HepG2 (cell line): ENCODE results near the gene CCDC197. TPM values are rescaled to one million over a fixed set of nuclear protein-coding genes. Genes with fewer than 3 reads are reported as not detected.

Experiments
- ATAC-seq: fragments of 200-7000 bp; cut with Tn5 transposase; 3 replicates; pipeline ENCODE4 v1.9.1; 2020; ENCODE audit warnings: mild to moderate bottlenecking, moderate library complexity
- BruUV-seq: library from RNA; stranded (reverse); fragments of 400-500 nt; replicated peaks from 2 replicates; lab custom pipeline; 2021; lab: Mats Ljungman, UMichigan
- CTCF ChIA-PET: fragments of 300-600 bp; formaldehyde crosslinking; extraction: SDS; loops from one replicate; lab custom pipeline; 2021; ENCODE audit warnings: low total read pairs, inconsistent platforms, low intra/inter-chr PET ratio; lab: Yijun Ruan, JAX
- POLR2A ChIA-PET: fragments of 350-600 bp; sonication (Branson Sonifier 250); formaldehyde crosslinking; loops from one replicate; lab custom pipeline; 2020; ENCODE audit warnings: antibody characterized with exemption, inconsistent platforms; lab: Yijun Ruan, JAX
- DNase-seq: peaks from one replicate; pipeline ENCODE4 v3.0.0-alpha.2; 2015; ENCODE audit warnings: low spot score
- FAIRE-seq: peaks from 3 replicates; lab custom pipeline; 2011; peaks lifted over from hg19 to GRCh38; lab: Jason Lieb, UNC
- H2AFZ ChIP-seq: one replicate; pipeline ENCODE4 v1.6.1; 2011; ENCODE audit warnings: low read length, inconsistent platforms
- H3K27ac ChIP-seq: fragments of 300-600 bp; 3 replicates; pipeline ENCODE4 v1.8.0; 2011; ENCODE audit warnings: mixed run types, mild to moderate bottlenecking, mixed read lengths, low read length, inconsistent platforms; ENCODE audit not compliant: insufficient read depth; ENCODE audit errors: extremely low read length
- H3K27me3 ChIP-seq, 2 experiments: fragments of 200-600 bp in 1 of 2; 2 replicates in 1 of 2; 3 replicates in 1 of 2; pipeline versions ENCODE4 v1.6.0 to v1.8.0; 2011; ENCODE audit warnings: low read length in 2 of 2, mild to moderate bottlenecking in 2 of 2, moderate library complexity in 2 of 2, inconsistent platforms in 1 of 2; ENCODE audit not compliant: insufficient read depth in 2 of 2, control insufficient read depth in 1 of 2
- H3K36me3 ChIP-seq, 2 experiments: fragments of 200-600 bp in 1 of 2; replicated peaks in 1 of 2; 2 replicates in 1 of 2; 3 replicates in 1 of 2; pipeline versions ENCODE4 v1.5.1 to v1.8.0; 2011; ENCODE audit warnings: low read length in 2 of 2, inconsistent platforms in 1 of 2; ENCODE audit not compliant: insufficient read depth in 2 of 2, control insufficient read depth in 1 of 2
- H3K4me1 ChIP-seq: 2 replicates; pipeline ENCODE4 v1.5.1; 2012; ENCODE audit warnings: low read length, inconsistent platforms; ENCODE audit not compliant: insufficient read depth
- H3K4me2 ChIP-seq: 2 replicates; pipeline ENCODE4 v1.6.0; 2011; ENCODE audit warnings: low read depth, low read length, inconsistent platforms
- H3K4me3 ChIP-seq, 3 experiments: fragments of 200-600 bp in 1 of 3; sonication (generic), shearing (Covaris generic) in 1 of 3; replicated peaks in 1 of 3; 2 replicates each; pipeline ENCODE4 v1.5.1; 2011 to 2016; ENCODE audit warnings: low read length in 3 of 3, inconsistent platforms in 2 of 3, low read depth in 2 of 3, mild to moderate bottlenecking in 2 of 3, control low read depth in 1 of 3, mixed read lengths in 1 of 3; ENCODE audit not compliant: insufficient read depth in 1 of 3
- H3K79me2 ChIP-seq: one replicate; pipeline ENCODE4 v1.6.1; 2011; ENCODE audit warnings: low read length, inconsistent platforms; ENCODE audit not compliant: insufficient read depth
- H3K9ac ChIP-seq: 2 replicates; pipeline ENCODE4 v1.6.0; 2011; ENCODE audit warnings: mild to moderate bottlenecking, low read depth, low read length, inconsistent platforms; ENCODE audit not compliant: insufficient read depth
- H3K9me3 ChIP-seq: 2 replicates; pipeline ENCODE4 v1.5.1; 2012; ENCODE audit warnings: mild to moderate bottlenecking, low read length
- H4K20me1 ChIP-seq: 2 replicates; pipeline ENCODE4 v1.6.0; 2011; ENCODE audit warnings: inconsistent platforms, mild to moderate bottlenecking, low read length, moderate library complexity; ENCODE audit not compliant: insufficient read depth
- HOXA7 ChIP-seq: sonication (generic); formaldehyde crosslinking; IDR thresholded peaks from 2 replicates; pipeline ENCODE4 v1.8.1; 2022; ENCODE audit warnings: mild to moderate bottlenecking, missing genetic modification reagents, moderate library complexity
- IRF2 ChIP-seq: IDR thresholded peaks from 2 replicates; pipeline ENCODE4 v1.6.1; 2018; ENCODE audit warnings: missing genetic modification reagents, missing compliant biosample characterization
- SMAD3 ChIP-seq: sonication (generic); formaldehyde crosslinking; IDR thresholded peaks from 2 replicates; pipeline ENCODE4 v1.4.0; 2020; ENCODE audit warnings: missing genetic modification reagents
- SRSF1 ChIP-seq: fragments of 200-400 bp; formaldehyde crosslinking; optimal IDR thresholded peaks from 2 replicates; pipeline ENCODE3; 2017; ENCODE audit warnings: mild to moderate bottlenecking, low read depth, low read length, moderate library complexity
- TBX3 ChIP-seq: fragments of 450-650 bp; IDR thresholded peaks from 2 replicates; pipeline ENCODE4 v1.6.1; 2017; ENCODE audit warnings: antibody characterized with exemption, mild to moderate bottlenecking, inconsistent platforms, borderline replicate concordance
- THAP11 ChIP-seq: IDR thresholded peaks from 2 replicates; pipeline ENCODE4 v1.6.1; 2016; ENCODE audit warnings: missing biosample characterization, missing genetic modification reagents
- XRCC5 ChIP-seq: fragments of 200-400 bp; formaldehyde crosslinking; optimal IDR thresholded peaks from 2 replicates; pipeline ENCODE3; 2017; ENCODE audit warnings: mild to moderate bottlenecking, low read length
- ZKSCAN5 ChIP-seq: sonication (generic); formaldehyde crosslinking; IDR thresholded peaks from 2 replicates; pipeline ENCODE4 v1.5.1; 2020; ENCODE audit warnings: mild to moderate bottlenecking, missing genetic modification reagents
- ZNF143 ChIP-seq: sonication (generic); formaldehyde crosslinking; IDR thresholded peaks from 2 replicates; pipeline ENCODE4 v1.4.0; 2020; ENCODE audit warnings: missing genetic modification reagents
- ZNF253 ChIP-seq: sonication (generic); formaldehyde crosslinking; IDR thresholded peaks from 2 replicates; pipeline ENCODE4 v1.8.0; 2022; ENCODE audit warnings: mild to moderate bottlenecking, missing genetic modification reagents, borderline replicate concordance
- ZNF260 ChIP-seq: sonication (generic); formaldehyde crosslinking; IDR thresholded peaks from 2 replicates; pipeline ENCODE4 v1.4.0; 2020; ENCODE audit warnings: missing genetic modification reagents, low read depth, mild to moderate bottlenecking, borderline replicate concordance
- ZNF441 ChIP-seq: sonication (generic); formaldehyde crosslinking; IDR thresholded peaks from 2 replicates; pipeline ENCODE4 v1.7.0; 2021; ENCODE audit warnings: missing genetic modification reagents, borderline replicate concordance
- ZNF619 ChIP-seq: sonication (generic); formaldehyde crosslinking; IDR thresholded peaks from 2 replicates; pipeline ENCODE4 v1.4.0; 2020; ENCODE audit warnings: mild to moderate bottlenecking, missing genetic modification reagents
- WGBS: methylation state at CpG from one replicate; pipeline ENCODE4 v1.1.6; 2017; ENCODE audit warnings: low lambda C conversion rate; 5-methylcytosine and 5-hydroxymethylcytosine counted together
- in situ Hi-C: cut with HindIII; loops from 2 replicates; pipeline ENCODE4 v1.10.0; 2017; ENCODE audit warnings: low pct_unique_long_range_greater_than_20kb; ENCODE audit not compliant: extremely low pct_ligation_motif_present
- intact Hi-C: fragments of 100-400 bp; cut with micrococcal nuclease; formaldehyde crosslinking; loops from one replicate; pipeline ENCODE4 v1.10.0; 2022; ENCODE audit not compliant: unreplicated experiment
- polyA plus RNA-seq, 8 experiments: library from polyadenylated mRNA; depleted of rRNA in 3 of 8; stranded (reverse) in 7 of 8; unstranded in 1 of 8; fragments of >200 nt; fragmentation: Illumina TruSeq in 4 of 8; extraction: Trizol in 4 of 8; gene quantifications; 2 replicates each; pipeline versions ENCODE4 v1.2.1 to v1.2.3, GENCODE V29; 2011 to 2016; ENCODE audit warnings: low read depth in 4 of 8, missing spikeins in 1 of 8, mixed read lengths in 1 of 8; ENCODE audit not compliant: insufficient read depth in 1 of 8
- total RNA-seq, 5 experiments: library from RNA; depleted of rRNA; stranded (reverse); fragments of >200 nt; fragmentation: Illumina TruSeq; extraction: Trizol; gene quantifications; 2 replicates each; pipeline ENCODE4 v1.2.3, GENCODE V29; 2016; ENCODE audit warnings: low read depth in 1 of 5
- TF ChIP-seq, protein P1 (sequence below): sonication (generic); formaldehyde crosslinking; IDR thresholded peaks from 2 replicates; pipeline ENCODE4 v1.4.0; 2020; ENCODE audit warnings: low read depth, mild to moderate bottlenecking, missing genetic modification reagents
- TF ChIP-seq, protein P2 (sequence below), 2 experiments: sonication (generic) in 1 of 2; formaldehyde crosslinking in 1 of 2; IDR thresholded peaks; 2 replicates each; pipeline versions ENCODE4 v1.4.0 to v1.6.1; 2016 to 2020; ENCODE audit warnings: borderline replicate concordance in 1 of 2, low read depth in 1 of 2, mild to moderate bottlenecking in 1 of 2, missing genetic modification reagents in 1 of 2
- TF ChIP-seq, protein P3 (sequence below): sonication (generic); formaldehyde crosslinking; IDR thresholded peaks from 2 replicates; pipeline ENCODE4 v1.8.1; 2022; ENCODE audit warnings: low read depth, mild to moderate bottlenecking, missing genetic modification reagents

CCDC197 gene
- total and polyA plus RNA-seq, 2 of the 13 experiments (the other 11 are each of a cell fraction or from before 2014, with no cell fraction given): 0.11 to 0.13 TPM

DNA sequence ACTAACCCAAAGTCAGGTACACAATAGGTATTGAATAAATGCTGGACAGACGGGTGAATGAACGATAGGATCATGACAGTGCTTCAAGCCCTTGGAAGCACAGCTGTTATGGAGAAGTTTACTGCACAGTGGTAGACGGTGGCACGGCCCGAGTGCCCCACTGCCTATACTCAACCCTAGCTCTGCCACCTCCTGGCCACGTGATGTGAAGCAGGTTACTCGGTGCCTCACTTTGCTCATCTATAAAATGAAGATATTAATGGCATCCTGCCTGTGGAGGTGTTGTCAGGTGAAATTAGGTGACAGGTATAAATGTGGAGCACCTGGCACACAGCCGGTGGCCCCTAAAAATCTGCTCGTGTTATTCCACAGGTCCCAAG, 26.5 kb upstream of the CCDC197 start:
- intact Hi-C loops: loop anchor here (1.0 kb wide), 2 partner anchors 17 to 31 kb away; no protein-coding TSS in a partner anchor
- H3K27ac ChIP-seq: no peak overlapping the region
- H3K4me2 ChIP-seq: peak overlapping the region; percentile 57
- peaks cover 44% of the 10 kb centered on the region for H3K4me1 ChIP-seq
- POLR2A ChIA-PET: interaction anchor here (1.1 to 2.2 kb wide), 4 partner anchors 10 to 31 kb away, joined by 3 to 17 read pairs (median 6); no protein-coding TSS in a partner anchor
- no peak overlapping the region for H3K9ac ChIP-seq
- no peaks in the 10 kb centered on the region for H4K20me1 ChIP-seq
- WGBS: 6% methylated on average over 5 of the region's 9 CpGs
- H3K27me3 ChIP-seq: peaks cover 7 to 40% of the 10 kb centered on the region in 2 experiments
- peak; percentile 90 for ATAC-seq
- DNase-seq: peak; percentile 52
- FAIRE-seq: peak; percentile 77
- no peak overlapping the region for H2AFZ ChIP-seq
- H3K9me3 ChIP-seq: no peaks in the 10 kb centered on the region
- in situ Hi-C loops: loop anchor here (5.0 kb wide), 1 partner anchor 33 kb away; no protein-coding TSS in a partner anchor
- H3K36me3 ChIP-seq: no peaks in the 10 kb centered on the region; a peak in 1 of 5 replicates
- CTCF ChIA-PET: interaction anchor here (0.7 to 3.8 kb wide), 6 partner anchors 11 to 66 kb away, joined by 3 to 51 read pairs (median 9); no protein-coding TSS in a partner anchor
- H3K79me2 ChIP-seq: no peaks in the 10 kb centered on the region
- BruUV-seq: no TSS peak
- H3K4me3 ChIP-seq: peak overlapping the region; percentile 5 to 57 (median 9); a peak in 2 of 6 replicates
- TF ChIP-seq SMAD3 (CRISPR knock-in tag) (no peak), TBX3 (no peak), ZNF260 (CRISPR knock-in tag) (no peak), ZNF143 (no peak), ZKSCAN5 (CRISPR knock-in tag) (no peak), HOXA7 (CRISPR knock-in tag) (no peak), ZNF619 (no peak), IRF2 (0 out of 2 replicates have a peak, but pooled peaks have one; percentile 32), XRCC5 (no peak), ZNF441 (CRISPR knock-in tag) (no peak), ZNF253 (CRISPR knock-in tag) (no peak), THAP11 (CRISPR knock-in tag) (no peak), SRSF1 (no peak)
- TF ChIP-seq, protein P1, sequence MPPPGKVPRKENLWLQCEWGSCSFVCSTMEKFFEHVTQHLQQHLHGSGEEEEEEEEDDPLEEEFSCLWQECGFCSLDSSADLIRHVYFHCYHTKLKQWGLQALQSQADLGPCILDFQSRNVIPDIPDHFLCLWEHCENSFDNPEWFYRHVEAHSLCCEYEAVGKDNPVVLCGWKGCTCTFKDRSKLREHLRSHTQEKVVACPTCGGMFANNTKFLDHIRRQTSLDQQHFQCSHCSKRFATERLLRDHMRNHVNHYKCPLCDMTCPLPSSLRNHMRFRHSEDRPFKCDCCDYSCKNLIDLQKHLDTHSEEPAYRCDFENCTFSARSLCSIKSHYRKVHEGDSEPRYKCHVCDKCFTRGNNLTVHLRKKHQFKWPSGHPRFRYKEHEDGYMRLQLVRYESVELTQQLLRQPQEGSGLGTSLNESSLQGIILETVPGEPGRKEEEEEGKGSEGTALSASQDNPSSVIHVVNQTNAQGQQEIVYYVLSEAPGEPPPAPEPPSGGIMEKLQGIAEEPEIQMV: no peak
- TF ChIP-seq, protein P2, sequence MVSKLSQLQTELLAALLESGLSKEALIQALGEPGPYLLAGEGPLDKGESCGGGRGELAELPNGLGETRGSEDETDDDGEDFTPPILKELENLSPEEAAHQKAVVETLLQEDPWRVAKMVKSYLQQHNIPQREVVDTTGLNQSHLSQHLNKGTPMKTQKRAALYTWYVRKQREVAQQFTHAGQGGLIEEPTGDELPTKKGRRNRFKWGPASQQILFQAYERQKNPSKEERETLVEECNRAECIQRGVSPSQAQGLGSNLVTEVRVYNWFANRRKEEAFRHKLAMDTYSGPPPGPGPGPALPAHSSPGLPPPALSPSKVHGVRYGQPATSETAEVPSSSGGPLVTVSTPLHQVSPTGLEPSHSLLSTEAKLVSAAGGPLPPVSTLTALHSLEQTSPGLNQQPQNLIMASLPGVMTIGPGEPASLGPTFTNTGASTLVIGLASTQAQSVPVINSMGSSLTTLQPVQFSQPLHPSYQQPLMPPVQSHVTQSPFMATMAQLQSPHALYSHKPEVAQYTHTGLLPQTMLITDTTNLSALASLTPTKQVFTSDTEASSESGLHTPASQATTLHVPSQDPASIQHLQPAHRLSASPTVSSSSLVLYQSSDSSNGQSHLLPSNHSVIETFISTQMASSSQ (IDR thresholded peaks at IDR 0.05; ENCODE audit: low read depth): no peak
- TF ChIP-seq, protein P2 (CRISPR knock-in tag; IDR thresholded peaks at IDR 0.05; ENCODE audit: borderline replicate concordance): no peak
- TF ChIP-seq, protein P3, sequence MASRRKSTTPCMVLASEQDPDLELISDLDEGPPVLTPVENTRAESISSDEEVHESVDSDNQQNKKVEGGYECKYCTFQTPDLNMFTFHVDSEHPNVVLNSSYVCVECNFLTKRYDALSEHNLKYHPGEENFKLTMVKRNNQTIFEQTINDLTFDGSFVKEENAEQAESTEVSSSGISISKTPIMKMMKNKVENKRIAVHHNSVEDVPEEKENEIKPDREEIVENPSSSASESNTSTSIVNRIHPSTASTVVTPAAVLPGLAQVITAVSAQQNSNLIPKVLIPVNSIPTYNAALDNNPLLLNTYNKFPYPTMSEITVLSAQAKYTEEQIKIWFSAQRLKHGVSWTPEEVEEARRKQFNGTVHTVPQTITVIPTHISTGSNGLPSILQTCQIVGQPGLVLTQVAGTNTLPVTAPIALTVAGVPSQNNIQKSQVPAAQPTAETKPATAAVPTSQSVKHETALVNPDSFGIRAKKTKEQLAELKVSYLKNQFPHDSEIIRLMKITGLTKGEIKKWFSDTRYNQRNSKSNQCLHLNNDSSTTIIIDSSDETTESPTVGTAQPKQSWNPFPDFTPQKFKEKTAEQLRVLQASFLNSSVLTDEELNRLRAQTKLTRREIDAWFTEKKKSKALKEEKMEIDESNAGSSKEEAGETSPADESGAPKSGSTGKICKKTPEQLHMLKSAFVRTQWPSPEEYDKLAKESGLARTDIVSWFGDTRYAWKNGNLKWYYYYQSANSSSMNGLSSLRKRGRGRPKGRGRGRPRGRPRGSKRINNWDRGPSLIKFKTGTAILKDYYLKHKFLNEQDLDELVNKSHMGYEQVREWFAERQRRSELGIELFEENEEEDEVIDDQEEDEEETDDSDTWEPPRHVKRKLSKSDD: no peak
